ENCODE measurements around the gene IZUMO4. TPM values are rescaled to one million over a fixed set of nuclear protein-coding genes. Genes with fewer than 3 reads are reported as not detected.

The IZUMO4 gene
- total and polyA plus RNA-seq, 4 donors = 1.2 to 1.4 (median 1.2) TPM

DNA sequence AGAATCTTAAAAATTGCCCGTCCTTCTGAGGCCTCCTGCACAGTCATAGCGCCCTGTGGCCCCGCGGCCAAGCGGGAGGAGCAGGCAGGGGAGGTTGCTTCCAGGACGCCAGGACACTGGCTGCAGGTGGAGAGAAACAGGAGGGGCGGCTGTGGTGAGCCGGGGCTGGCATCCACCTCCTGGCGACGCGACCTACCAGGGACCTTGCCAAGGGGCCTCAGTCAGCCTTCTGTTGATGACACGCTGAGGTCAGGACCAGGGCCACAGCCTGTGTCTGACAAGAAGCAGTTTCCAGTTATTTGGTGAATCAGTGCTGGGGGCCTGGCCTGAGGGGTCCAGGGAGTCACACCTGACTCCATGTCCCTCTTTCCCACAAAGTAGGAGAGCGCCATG lies 32.3 kb upstream of the IZUMO4 start:
- no peaks in the 10 kb centered on the region for H3K36me3 ChIP-seq (ENCODE audit: control insufficient read depth in 4 of 4, insufficient read depth in 3 of 4, low read depth in 1 of 4, low read length in 3 of 4)
- no peak for DNase-seq (ENCODE audit: low spot score)
- H3K27ac ChIP-seq (ENCODE audit: low read depth in 1 of 2, low read length in 2 of 2) = no peak overlapping the region
- no peaks in the 10 kb centered on the region for H3K9me3 ChIP-seq (ENCODE audit: control insufficient read depth in 4 of 4, low read length in 3 of 4)
- H3K4me3 ChIP-seq (ENCODE audit: low read depth in 1 of 3, low read length in 3 of 3) = no peak overlapping the region
- TF ChIP-seq JUND (IDR thresholded peaks at IDR 0.05) (no peak), NR2F2 (IDR thresholded peaks at IDR 0.05) (no peak), EGR1 (IDR thresholded peaks at IDR 0.05; ENCODE audit: low read depth in 2 of 2) (no peak)
- TF ChIP-seq, protein P1, sequence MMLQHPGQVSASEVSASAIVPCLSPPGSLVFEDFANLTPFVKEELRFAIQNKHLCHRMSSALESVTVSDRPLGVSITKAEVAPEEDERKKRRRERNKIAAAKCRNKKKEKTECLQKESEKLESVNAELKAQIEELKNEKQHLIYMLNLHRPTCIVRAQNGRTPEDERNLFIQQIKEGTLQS (IDR thresholded peaks at IDR 0.05) = no peak
- no peaks in the 10 kb centered on the region for H3K27me3 ChIP-seq (ENCODE audit: control insufficient read depth in 4 of 4, insufficient read depth in 4 of 4, low read length in 3 of 4)
- 65% methylated on average over 13 of the region's 13 CpGs for WGBS
- H3K4me1 ChIP-seq (ENCODE audit: control insufficient read depth in 4 of 4, insufficient read depth in 4 of 4, low read length in 3 of 4) = peaks cover 3 to 26% (median 18%) of the 10 kb centered on the region in 4 donors
- H3K9ac ChIP-seq (ENCODE audit: low read depth in 1 of 2, low read length in 2 of 2) = no peak overlapping the region

DNA sequence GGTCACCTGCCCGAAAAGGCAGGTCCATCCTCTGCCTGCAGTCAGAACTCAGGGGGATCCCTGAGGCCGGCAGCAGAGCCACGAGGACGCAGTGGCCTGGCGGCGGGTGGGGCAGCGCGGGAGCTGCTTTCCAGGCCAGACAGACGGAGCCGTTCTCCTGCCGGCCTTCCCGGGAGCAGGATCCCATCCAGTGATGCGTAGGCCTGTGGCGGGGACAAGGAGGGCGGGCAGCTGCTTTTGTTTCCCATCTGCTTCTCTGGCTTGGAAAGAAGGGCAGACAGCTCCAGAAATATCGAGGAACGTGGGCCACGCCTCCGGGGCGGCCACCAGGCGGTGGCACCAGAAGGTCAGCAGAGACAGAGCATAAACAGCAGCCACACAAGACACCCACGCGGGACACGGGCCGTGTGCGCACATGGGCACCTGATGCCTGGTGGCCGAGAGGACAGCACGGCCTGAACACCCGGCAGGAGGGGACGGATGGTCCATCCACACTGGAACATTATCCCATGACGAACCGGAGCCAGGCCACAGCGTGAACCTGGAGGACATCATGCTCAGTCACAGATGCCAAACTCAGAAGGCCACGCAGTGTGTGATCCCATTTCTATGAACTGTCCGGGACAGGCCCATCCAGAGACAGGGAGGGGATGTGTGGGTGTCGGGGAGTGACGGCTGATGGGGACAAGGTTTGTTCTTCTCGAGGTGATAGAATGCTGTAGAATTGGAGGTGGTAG lies 31.8 kb upstream of the IZUMO4 start:
- Histone ChIP-seq H3K27ac (ENCODE audit: low read depth in 1 of 2, low read length in 2 of 2) (no peak overlapping the region), H3K36me3 (ENCODE audit: control insufficient read depth in 4 of 4, insufficient read depth in 3 of 4, low read depth in 1 of 4, low read length in 3 of 4) (no peaks in the 10 kb centered on the region), H3K4me3 (ENCODE audit: low read depth in 1 of 3, low read length in 3 of 3) (no peak overlapping the region), H3K27me3 (ENCODE audit: control insufficient read depth in 4 of 4, insufficient read depth in 4 of 4, low read length in 3 of 4) (no peaks in the 10 kb centered on the region), H3K9me3 (ENCODE audit: control insufficient read depth in 4 of 4, low read length in 3 of 4) (no peaks in the 10 kb centered on the region), H3K9ac (ENCODE audit: low read depth in 1 of 2, low read length in 2 of 2) (no peak overlapping the region), H3K4me1 (ENCODE audit: control insufficient read depth in 4 of 4, insufficient read depth in 4 of 4, low read length in 3 of 4) (peaks cover 3 to 25% (median 16%) of the 10 kb centered on the region in 4 donors)
- WGBS = 81% methylated on average over 38 of the region's 38 CpGs
- TF ChIP-seq RXRA (IDR thresholded peaks at IDR 0.05) (no peak), YY1 (IDR thresholded peaks at IDR 0.05) (no peak), SP1 (IDR thresholded peaks at IDR 0.05) (peak; percentile 36), NR2F2 (IDR thresholded peaks at IDR 0.05) (peak; percentile 22)
- no peak for DNase-seq (ENCODE audit: low spot score)

DNA sequence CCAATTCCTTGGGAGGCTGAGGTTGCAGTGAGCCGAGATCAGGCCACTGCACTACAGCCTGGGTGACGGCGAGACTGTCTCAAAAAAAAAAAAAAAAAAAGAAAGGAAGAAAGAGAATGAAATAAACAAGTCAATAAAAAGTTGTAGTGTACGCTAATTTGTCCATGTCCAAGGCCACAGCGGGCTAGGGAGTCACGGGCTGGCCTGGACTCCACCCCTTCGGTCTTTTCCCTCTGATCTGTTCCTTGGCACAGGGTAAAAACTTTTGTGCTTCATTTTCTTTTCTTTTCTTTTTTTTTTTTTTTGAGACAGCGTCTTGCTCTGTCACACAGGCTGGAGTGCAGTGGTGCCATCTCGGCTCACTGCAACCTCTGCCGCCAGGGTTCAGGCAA lies 26.3 kb upstream of the IZUMO4 start:
- no peak for DNase-seq (ENCODE audit: low spot score)
- Histone ChIP-seq H3K9ac (ENCODE audit: low read depth in 1 of 2, low read length in 2 of 2) (no peak overlapping the region), H3K36me3 (ENCODE audit: control insufficient read depth in 4 of 4, insufficient read depth in 3 of 4, low read depth in 1 of 4, low read length in 3 of 4) (peaks cover 5 to 30% (median 13%) of the 10 kb centered on the region in 4 donors), H3K4me1 (ENCODE audit: control insufficient read depth in 4 of 4, insufficient read depth in 4 of 4, low read length in 3 of 4) (peaks cover 0 to 7% (median 0%) of the 10 kb centered on the region in 4 donors), H3K9me3 (ENCODE audit: control insufficient read depth in 4 of 4, low read length in 3 of 4) (no peaks in the 10 kb centered on the region), H3K27me3 (ENCODE audit: control insufficient read depth in 4 of 4, insufficient read depth in 4 of 4, low read length in 3 of 4) (no peaks in the 10 kb centered on the region), H3K4me3 (ENCODE audit: low read depth in 1 of 3, low read length in 3 of 3) (no peak overlapping the region), H3K27ac (ENCODE audit: low read depth in 1 of 2, low read length in 2 of 2) (no peak overlapping the region)
- TF ChIP-seq SP1 (IDR thresholded peaks at IDR 0.05) (no peak), NR2F2 (IDR thresholded peaks at IDR 0.05) (no peak), HNF4A (conservative IDR thresholded peaks at IDR 0.05) (peak in 1 of 2 donors; percentile 5)
- TF ChIP-seq, protein P2, sequence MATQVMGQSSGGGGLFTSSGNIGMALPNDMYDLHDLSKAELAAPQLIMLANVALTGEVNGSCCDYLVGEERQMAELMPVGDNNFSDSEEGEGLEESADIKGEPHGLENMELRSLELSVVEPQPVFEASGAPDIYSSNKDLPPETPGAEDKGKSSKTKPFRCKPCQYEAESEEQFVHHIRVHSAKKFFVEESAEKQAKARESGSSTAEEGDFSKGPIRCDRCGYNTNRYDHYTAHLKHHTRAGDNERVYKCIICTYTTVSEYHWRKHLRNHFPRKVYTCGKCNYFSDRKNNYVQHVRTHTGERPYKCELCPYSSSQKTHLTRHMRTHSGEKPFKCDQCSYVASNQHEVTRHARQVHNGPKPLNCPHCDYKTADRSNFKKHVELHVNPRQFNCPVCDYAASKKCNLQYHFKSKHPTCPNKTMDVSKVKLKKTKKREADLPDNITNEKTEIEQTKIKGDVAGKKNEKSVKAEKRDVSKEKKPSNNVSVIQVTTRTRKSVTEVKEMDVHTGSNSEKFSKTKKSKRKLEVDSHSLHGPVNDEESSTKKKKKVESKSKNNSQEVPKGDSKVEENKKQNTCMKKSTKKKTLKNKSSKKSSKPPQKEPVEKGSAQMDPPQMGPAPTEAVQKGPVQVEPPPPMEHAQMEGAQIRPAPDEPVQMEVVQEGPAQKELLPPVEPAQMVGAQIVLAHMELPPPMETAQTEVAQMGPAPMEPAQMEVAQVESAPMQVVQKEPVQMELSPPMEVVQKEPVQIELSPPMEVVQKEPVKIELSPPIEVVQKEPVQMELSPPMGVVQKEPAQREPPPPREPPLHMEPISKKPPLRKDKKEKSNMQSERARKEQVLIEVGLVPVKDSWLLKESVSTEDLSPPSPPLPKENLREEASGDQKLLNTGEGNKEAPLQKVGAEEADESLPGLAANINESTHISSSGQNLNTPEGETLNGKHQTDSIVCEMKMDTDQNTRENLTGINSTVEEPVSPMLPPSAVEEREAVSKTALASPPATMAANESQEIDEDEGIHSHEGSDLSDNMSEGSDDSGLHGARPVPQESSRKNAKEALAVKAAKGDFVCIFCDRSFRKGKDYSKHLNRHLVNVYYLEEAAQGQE (IDR thresholded peaks at IDR 0.05) = no peak
- 65% methylated on average over 10 of the region's 10 CpGs for WGBS

Data from liver (tissue), 9 donors.